ENCODE measurements around the gene MTHFSD.

- TF ChIP-seq CTCF (IDR thresholded peaks at IDR 0.05): no peak
- TF ChIP-seq POLR2A (IDR thresholded peaks at IDR 0.05): no peak
- TF ChIP-seq EP300 (IDR thresholded peaks at IDR 0.05): no peak
Observed at GRCh38 chr16:86546638-86547013, 8.4 kb downstream of the MTHFSD start.

Measured in ovary (tissue), 3 donors.